NCI-H146 (cell line): ENCODE results near the gene DGUOK.
A peak's percentile ranks its signal among the peaks of the same experiment; 100 is the strongest.
"Not testable (repeated sequence)": the region's sequence is repeated elsewhere in the genome, so short reads cannot be mapped to it uniquely, and the experiment has no call there.

Source experiments
- DNase-seq: peaks from one replicate; lab custom pipeline; 2025; lab: John Stamatoyannopoulos, UW

Gene DGUOK

DNA sequence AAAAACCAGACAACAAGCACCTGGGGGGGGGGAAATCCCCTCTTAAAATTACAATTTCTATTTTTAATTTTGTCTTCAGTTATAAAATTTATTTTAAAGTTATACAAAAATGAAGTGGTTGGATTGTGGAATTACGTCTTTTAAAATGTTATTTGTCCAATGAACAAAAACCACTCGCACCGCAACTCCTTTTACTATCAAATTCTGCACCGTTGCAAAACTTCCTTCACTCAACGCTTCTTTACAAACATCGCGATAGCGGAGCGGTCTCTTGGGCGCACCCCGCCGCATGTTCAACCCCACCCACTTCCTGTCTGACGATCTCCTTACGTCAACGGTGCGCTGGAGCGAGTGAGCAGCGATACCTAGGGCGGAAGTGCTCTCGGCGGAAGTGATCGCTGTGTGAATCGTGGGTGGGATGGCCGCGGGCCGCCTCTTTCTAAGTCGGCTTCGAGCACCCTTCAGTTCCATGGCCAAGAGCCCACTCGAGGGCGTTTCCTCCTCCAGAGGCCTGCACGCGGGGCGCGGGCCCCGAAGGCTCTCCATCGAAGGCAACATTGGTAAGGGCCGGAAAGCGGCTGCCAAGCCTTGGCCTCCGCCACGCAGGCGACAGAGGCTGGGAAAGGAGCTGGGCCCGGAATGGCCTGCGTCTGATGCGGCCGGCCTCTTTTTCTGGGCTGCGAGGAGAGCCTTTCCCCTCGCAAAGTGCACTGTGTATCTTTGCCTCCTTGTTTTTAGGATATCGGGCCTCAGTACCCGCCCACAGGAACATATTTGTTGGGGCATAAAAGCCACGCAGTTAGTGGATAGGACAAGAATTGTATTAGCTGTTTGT lies at the start of gene DGUOK:
TSS of gene DGUOK (plus strand) at position 388 of the 835 bp plus-strand sequence. CDS start at position 419, 31 bp downstream.
- DNase-seq: peak; percentile 98

DNA sequence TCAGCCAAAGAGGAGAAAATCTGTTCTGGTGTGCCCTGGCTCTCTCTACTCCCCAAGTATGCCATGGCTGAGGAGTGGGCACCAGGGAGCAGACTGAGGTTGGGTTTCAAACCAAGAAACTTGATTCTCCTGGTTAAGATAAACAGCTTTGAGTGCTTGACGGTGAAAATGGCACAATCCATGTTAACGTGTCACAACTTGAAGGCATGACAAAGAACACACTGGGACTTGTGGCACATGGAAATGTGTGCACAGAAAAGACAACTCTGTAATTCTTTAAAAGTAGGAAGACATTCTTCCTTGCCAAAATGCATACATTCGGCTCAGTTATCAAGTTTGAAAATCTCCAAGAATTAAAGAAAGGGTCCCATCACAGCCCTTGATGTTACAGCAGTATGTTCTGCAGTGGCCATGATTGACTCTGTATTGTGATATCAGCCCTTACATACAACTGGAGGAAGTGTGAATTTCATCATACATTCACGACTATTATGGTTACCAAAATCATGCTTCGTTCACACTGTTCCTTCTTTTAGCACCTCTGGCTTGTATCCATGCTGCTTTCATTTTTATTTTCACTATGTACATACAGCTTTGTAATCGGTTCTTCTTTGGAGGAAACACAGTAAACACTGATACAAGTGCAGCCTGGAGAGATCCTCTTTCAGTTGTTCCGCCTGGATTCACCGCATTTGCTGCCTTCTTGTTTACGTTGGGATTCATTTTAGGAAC lies 49.4 kb upstream of the DGUOK start:
- no peak for DNase-seq

DNA sequence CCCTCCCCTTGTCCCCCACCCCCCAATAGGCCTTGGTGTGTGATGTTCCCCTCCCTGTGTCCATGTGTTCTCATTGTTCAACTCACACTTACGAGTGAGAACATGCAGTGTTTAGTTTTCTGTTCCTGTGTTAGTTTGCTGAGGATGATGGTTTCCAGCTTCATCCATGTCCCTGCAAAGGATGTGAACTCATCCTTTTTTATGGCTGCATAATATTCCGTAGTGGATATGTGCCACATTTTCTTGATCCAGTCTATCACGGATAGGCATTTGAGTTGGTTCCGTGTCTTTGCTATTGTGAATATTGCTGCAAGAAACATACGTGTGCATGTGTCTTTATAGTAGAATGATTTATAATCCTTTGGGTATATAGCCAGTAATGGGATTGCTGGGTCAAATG lies 48.7 kb upstream of the DGUOK start:
- not testable (repeated sequence) for DNase-seq

DNA sequence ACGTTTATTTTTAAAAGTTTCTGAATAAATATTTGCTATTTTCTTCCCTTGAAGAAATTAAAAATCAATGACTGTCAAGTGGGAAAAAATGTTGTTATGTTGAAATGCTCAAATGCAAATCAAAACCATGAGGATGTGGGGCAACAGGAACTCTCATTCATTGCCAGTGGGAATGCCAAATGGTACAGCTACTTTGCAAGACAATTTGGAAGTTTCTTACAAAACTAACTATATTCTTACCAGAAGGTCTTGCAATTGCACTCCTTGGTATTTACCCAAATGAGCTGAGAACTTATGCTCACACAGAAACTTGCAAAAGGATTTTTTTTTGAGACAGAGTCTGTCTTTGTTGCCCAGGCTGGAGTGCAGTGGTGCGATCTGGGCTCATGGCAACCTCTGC lies 41.3 kb upstream of the DGUOK start:
- DNase-seq: no peak

DNA sequence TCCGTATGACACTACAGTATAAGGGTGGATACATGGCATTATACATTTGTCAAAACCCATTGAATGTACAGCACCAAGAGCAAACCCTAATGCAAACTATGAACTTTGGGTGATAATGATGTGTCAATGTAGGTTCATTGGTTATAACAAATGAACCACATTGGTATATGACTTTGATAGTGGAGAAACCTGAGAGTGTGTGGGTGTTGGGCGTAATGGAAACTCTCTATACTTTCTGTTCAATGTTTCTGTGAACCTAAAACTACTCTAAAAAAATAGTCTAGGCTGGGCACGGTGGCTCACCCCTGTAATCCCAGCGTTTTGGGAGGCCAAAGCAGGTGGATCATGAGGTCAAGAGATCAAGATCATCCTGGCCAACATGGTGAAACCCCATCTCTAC lies 40.3 kb upstream of the DGUOK start:
- DNase-seq: no peak

DNA sequence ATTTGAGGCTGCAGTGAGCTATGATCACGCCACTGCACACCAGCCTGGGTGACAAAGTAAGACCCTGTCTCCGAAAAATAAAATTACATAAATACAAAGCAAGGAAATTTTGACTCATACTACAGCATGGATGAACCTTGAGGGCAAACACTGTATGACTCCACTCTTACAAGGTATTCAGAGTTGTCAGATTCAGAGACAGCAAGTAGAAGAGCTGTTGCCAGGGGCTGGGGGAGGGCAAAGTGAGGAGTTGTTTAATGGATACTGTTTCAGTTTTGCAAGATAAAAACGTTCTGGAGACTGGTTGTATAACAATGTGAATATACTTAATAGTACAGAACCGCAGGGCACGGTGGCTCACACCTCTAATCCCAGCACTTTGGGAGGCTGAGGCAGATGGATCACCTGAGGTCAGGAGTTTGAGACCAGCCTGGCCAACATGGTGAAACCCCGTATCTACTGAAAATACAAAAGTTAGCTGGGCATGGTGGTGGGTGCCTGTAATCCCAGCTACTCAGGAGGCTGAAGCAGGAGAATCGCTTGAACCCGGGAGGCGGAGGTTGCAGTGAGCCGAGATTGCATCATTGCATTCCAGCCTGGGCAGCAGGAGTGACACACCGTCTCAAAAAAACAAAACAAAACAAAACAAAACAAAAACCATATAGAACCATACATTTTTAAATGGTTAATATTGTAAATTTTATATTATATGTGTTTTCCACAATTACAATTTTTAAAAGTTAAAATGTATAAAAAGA lies 38.9 kb upstream of the DGUOK start:
- DNase-seq: not testable (repeated sequence)

DNA sequence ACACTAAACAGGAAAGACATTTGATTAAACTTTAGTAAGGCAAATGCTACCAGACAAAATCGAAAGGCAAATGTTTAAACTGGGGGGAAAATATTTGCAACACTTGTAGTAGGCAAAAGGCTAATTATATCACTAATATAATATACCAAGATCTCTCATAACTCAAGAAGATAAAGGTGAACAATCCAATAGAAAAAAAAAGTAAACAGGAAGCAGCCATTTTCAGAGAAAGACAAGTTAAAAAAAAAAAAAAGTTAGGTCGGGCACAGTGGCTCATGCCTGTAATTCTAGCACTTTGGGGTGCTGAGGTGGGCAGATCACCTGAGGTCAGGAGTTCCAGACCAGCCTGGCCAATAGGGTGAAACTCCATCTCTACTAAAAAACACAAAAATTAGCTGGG lies 38.3 kb upstream of the DGUOK start:
- DNase-seq: no peak

DNA sequence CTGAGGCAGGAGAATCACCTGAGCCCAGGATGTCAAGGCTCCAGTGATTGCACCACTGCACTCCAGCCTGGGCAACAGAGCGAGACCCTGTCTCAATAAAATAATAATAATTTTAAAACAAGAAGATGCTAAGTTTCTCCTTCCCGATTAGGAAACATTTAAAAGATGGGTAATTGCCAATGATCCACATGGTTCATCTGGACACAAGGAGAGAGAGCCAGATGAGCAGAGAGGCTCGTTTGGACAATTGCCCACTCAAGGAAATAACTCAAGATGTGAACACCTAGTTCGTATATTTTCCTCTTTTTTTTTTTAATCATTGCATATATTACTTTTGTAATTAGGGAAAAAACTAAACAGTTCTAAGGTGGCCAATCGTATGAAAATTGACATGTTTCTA lies 37.5 kb upstream of the DGUOK start:
- DNase-seq: no peak

DNA sequence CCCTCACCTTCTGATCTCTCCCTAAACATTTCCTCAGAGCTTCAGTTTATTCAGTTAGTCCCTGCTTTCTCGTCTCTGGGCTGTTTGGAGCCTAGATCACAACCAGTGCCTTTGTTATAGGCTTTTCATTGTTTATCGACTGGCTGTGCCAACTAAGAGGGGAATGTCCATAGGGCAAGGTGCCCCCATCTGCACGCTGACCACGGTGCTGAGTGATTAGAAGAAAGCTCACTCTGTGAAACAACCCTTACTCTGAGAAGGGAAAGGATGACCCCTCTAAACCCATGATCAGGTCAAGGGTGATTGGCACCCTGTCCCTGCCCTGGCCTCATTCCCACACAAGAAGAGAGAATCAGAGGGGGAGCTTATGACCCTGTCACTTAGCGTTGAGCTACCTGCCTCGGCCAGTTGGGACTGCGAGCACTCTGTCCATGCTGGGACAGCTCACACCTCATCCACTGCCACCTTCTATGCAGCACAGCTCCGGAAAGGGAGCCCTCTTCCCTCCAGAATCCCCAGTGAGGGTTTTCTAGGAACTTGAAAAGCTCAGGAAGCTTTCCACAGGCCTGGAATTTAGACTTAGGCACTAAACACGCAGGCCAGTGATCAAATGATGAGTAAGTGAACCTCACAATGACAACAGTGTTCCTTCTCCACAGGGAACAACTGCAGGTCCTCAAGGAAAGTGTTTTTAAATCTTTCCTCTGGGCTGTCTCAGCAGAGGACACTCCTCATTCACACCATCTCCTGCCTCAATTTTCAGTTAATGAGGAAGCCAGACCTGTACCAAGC lies 36.2 kb upstream of the DGUOK start:
- DNase-seq: no peak

DNA sequence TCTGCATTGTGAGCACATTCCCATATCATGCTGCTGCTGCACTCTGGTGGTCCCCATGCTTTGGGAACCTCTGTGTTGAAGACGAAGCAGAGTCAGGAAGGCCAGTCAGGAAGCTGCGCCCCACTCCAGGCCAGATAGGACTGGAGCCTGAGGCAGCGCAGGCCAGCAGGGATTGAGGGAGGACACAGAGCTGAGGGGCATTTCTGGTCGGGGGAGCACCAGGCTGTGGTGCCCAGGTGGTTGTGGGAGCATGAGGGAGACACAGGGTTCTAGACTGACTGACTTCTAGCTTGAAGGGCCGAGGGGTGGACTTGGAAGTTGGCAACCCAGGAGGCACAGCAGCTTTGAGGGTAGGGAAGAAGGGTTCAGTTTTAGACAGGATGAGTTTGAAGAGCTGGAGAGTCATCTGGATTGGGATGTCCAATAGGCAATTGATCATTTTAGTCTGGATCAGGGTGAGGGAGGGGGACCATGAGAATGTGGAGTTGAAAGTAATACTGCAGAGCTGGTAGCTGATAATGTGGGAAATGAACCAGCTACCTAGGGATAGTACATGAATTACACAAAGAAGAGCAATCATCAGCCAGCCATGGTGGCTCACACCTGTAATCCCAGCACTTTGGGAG lies 35.3 kb upstream of the DGUOK start:
- DNase-seq: no peak

DNA sequence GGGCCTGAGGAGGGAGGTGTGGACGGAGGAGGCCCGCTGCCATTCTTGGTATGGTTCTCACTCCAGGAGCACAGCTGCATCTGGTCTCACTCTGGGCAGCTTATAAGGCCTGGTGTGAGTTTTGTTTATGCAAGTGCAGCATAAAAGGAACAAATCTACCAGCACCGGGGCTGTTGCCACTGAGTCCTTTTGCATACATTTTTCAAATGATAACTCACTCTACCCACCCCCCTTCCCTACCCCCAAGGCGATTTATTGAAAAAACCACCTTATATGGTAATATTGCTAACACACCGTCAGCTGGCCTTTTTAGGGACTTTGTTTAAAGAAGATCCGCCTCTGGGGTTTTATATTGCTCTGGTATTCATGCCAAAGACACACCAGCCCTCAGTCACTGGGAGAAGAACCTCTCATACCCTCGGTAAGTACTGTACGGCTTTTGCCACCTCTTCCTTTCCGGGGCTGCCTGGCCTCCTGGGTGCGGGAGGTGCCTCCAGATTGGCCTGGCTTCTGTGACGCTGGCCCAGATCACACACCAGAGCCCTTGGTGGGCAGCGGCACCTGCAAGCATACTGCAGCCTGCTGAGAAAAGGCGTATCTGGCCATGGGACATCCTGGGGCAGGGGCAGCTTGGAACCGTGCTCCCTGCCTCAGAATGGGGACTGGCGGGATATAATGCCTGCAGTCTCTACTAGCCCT lies 33.9 kb upstream of the DGUOK start, which contains the start of gene ACTG2:
TSS of gene ACTG2 (plus strand) at position 378 of the 699 bp plus-strand sequence. CDS start 8,304 bp downstream, outside the sequence.
- DNase-seq: peak; percentile 43

DNA sequence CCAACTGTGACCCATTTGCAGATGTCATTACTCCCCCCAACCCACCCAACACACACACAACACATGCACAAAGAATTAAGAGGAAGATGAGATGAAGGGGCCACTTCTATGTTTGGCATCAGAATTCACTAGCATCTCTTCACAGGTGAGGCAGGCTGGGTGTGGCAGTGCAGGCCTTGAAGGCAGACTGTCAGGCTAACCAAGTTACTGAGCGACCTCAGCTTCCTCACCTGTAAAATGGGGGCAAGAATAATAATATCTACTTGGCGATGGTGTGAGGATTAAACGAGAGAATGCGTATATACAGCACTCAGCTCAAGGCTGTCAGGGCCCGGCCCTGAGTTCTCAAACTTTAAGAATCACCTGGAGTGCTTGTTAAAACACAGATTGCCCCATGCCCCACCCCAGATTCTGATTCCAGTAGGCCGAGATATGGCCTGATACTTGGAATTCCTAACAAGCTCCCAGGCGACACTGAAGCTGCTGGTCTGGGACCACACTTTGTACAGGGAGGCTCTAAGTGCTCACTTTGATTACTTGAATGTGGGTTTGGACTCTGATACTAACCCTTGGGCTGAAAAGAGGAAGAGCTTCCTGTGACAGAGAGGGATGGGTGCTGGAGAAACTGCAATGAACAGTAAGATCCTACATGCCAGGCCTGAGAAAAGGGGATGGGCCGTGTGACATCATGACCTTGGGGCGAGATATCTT lies 32.8 kb upstream of the DGUOK start:
- no peak for DNase-seq

DNA sequence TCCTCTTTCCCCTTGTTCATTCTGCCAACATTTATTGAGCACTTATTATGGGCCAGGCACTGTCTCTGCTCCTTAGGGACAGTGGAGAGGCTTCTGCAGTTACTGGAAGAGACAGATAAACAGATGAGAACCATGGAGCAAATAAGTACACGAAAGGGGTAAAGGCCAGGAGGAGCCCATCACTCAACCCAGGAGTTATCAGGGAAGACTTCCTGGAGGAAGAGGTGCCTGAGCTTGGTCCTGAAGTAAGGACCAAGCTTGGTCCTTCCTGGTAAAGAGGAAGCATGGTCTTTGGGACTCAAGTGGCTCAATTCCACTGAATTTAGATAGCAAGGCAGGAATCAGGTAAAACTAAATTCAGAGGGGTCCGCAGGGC lies 32.2 kb upstream of the DGUOK start:
- DNase-seq: no peak

DNA sequence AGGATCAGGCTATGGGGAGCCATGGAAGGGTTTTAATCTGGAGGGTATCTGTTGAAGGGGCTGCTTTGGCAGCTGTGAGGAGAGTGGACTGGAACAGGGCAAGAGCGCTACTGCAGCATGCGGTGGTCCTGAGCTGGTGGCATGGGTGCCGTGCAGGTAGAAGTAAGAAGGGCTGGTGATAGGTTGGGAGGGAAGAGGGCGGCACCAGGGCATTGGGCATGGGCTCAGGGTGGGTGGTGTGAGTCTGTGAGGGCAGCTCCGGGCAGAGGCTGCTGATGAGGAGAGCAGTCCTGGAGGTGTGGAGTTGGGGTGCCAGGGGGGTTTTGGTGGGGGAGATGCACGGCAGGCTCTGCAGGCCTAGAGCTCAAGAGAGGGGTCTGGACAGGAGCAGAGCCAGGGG lies 31.8 kb upstream of the DGUOK start:
- no peak for DNase-seq

DNA sequence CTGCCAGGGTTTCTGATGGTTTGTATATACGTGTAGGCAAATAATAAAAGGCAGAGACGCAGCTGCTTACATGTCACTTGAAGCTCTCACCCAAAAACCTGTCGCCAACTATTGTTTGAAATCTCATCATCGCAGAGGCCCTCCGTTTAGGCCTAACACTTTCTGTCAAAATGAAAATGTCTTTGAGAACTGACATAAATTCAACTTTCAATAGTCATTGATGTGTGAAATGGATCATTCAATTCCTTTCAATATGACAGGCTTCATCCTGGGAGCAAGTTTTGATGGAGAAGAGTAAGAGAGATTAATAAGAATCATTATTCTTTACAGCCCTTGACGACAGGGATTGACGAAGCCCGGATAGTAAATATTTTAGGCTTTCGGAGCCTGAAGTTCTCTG lies 31.2 kb upstream of the DGUOK start:
- DNase-seq: no peak

DNA sequence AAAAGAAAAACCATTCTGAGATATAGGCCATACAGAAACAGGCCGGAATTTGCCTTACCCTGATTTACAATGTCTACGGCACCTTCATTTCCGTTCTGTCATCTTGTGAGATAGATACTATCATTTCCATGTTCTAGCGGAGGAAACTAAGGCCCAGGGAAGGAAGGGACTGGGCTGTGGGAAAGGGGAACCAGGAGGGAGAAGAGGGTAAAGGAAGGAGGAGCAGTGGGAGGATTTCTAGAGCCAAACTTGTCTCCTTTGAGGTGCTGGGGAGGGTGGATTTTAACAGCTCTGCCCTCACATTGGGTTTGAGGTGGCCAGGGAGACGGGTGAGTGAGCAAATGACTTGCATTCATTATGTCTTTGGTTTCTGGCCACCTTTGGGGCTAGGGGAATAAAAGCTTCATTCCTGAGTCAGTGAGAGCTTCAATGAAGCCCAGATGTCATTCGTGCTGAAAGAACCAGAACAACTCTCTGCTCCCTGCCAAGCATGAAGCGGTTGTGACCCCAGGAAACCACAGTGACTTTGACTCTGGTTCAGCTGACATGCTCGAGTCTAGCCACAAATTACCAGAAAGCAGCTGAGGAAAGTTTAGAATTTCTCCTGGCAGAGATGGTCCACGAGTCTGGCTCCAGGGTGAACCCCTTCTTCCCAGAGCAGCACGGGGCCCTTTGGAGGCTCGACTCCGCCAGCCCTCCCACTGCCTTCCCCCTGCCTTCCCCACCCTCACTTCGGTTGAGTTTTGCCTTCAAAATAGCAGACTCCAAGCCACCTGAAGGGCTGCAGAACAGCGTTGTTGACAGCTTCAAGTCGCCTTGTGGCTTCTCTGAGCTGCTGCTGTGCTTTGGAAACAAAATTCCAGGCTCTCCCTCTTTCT lies 30.1 kb upstream of the DGUOK start:
- DNase-seq: no peak

DNA sequence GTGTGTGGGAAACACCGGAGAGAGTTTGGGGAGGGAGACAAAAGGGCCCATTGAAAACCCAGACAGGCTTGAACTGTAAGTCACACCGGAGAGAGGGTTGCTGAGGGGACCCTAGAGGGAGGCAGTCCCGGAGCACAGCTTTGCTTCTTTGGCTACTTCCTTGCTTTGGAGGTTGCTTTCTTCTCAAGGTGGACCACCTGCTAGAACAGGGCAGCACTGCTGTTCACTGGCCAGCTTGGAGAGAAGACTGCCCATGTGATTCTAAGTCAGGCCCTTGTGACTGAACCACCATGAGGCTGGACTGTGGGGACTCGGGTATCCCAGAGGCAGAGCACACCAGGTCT lies 29.5 kb upstream of the DGUOK start:
- no peak for DNase-seq

DNA sequence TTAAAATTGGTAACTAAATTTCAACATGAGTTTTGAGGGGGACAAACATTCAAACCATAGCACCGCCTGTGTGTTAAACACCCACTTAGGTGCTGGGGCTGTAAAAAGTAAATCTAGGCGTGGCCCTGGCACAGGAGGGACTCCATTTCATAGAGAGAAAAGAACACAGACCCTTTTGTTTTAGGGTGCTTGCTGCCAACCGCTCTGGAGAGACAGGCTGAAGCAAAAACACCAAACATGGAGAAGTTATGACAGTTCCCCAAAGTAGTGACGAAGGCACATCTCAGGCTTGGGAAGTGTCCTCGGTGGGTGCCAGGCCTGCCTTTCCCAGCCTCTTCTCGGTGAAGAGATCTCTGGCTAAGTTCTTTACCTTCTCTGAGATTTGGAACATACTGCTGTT lies 28.7 kb upstream of the DGUOK start:
- DNase-seq: peak; percentile 11

DNA sequence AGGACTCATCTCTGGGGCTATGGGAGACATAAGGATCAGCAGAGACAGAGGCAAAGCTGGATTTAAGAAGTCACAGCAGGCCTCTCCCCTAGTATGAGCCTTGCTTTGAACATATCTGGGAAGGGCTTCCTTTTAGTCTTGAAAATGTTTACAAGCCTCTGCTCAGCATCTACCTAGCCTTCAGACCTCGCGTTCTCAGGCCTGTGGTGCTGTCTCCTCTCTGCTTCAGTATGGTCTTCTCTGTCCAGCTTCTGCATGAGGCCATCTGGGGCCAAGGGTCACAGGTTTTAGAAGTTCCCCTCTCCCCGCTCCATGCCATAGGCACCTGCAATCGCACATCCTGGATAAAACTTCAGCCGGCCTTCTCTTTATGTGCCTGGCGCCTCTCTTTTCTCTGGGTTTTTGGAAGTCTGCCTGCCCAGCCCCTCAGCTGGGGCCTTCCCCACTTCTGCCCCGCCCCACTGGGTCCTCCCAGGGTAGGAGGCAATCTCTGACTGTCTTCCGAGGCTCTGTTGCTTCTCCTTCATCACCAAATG lies 26.8 kb upstream of the DGUOK start:
- DNase-seq: no peak
